Neural cell (in vitro differentiated cells): ENCODE data around the gene IFI30. TPM values are rescaled to one million over a fixed set of nuclear protein-coding genes. Genes with fewer than 3 reads are reported as not detected.

Experiments used
- H2AFZ ChIP-seq: fragments of 200-600, 300-800 bp; sonication (generic), shearing (Covaris generic); 2 replicates; pipeline ENCODE4 v1.6.0; 2014; ENCODE audit warnings: low read depth, mild to moderate bottlenecking, antibody characterized with exemption, low read length, moderate library complexity
- H3F3A ChIP-seq: fragments of 200-600 bp; shearing (Covaris generic); 2 replicates; pipeline ENCODE4 v1.6.1; 2016; ENCODE audit warnings: mild to moderate bottlenecking, moderate library complexity, mixed read lengths, antibody characterized with exemption, low read length; ENCODE audit not compliant: insufficient read depth, poor library complexity, severe bottlenecking
- H3K27ac ChIP-seq: fragments of 200-600, 300-800 bp; sonication (generic), shearing (Covaris generic); 2 replicates; pipeline ENCODE4 v1.5.1; 2014; ENCODE audit warnings: mild to moderate bottlenecking, low read length, moderate library complexity
- H3K27me3 ChIP-seq: fragments of 300-800, 200-600 bp; sonication (generic), shearing (Covaris generic); 2 replicates; pipeline ENCODE4 v1.6.0; 2014; ENCODE audit warnings: mild to moderate bottlenecking, low read depth, low read length, moderate library complexity; ENCODE audit not compliant: insufficient read depth
- H3K36me3 ChIP-seq: fragments of 300-800, 200-600 bp; sonication (generic), shearing (Covaris generic); 2 replicates; pipeline ENCODE4 v1.5.1; 2014; ENCODE audit warnings: mild to moderate bottlenecking, antibody characterized with exemption, low read length, moderate library complexity; ENCODE audit not compliant: insufficient read depth
- H3K4me2 ChIP-seq: fragments of 300-800, 200-600 bp; sonication (generic), shearing (Covaris generic); 2 replicates; pipeline ENCODE4 v1.6.0; 2014; ENCODE audit warnings: mild to moderate bottlenecking, low read length
- H3K4me3 ChIP-seq: fragments of 300-800, 200-600 bp; sonication (generic), shearing (Covaris generic); 2 replicates; pipeline ENCODE4 v1.5.1; 2014; ENCODE audit warnings: mild to moderate bottlenecking, low read length, moderate library complexity
- H3K79me2 ChIP-seq: fragments of 200-600 bp; shearing (Covaris generic); replicated peaks from 2 replicates; pipeline ENCODE4 v1.6.0; 2014; ENCODE audit warnings: mild to moderate bottlenecking, low read length, moderate library complexity; ENCODE audit not compliant: insufficient read depth
- H3K9ac ChIP-seq: fragments of 300-800, 200-600 bp; sonication (generic), shearing (Covaris generic); 2 replicates; pipeline ENCODE4 v1.6.1; 2016; ENCODE audit warnings: mild to moderate bottlenecking, low read length, mixed read lengths
- H3K9me2 ChIP-seq: fragments of 200-600 bp; shearing (Covaris generic); 2 replicates; pipeline ENCODE4 v1.6.1; 2016; ENCODE audit warnings: mild to moderate bottlenecking, low read length, mixed read lengths; ENCODE audit not compliant: insufficient read depth
- H3K9me3 ChIP-seq: fragments of 200-600, 300-800 bp; sonication (generic), shearing (Covaris generic); 2 replicates; pipeline ENCODE4 v1.6.1; 2016; ENCODE audit warnings: mild to moderate bottlenecking, mixed run types, low read length, moderate library complexity, mixed read lengths
- H4K20me1 ChIP-seq: fragments of 200-600 bp; shearing (Covaris generic); 2 replicates; pipeline ENCODE4 v1.6.1; 2016; ENCODE audit warnings: mild to moderate bottlenecking, mixed run types; ENCODE audit not compliant: insufficient read depth
- CTCF ChIP-seq: fragments of 450-650 bp; IDR thresholded peaks from 2 replicates; pipeline ENCODE4 v1.5.1; 2014; ENCODE audit warnings: antibody characterized with exemption, mild to moderate bottlenecking, moderate library complexity; ENCODE audit not compliant: poor library complexity, severe bottlenecking
- EP300 ChIP-seq: fragments of 450-650 bp; conservative IDR thresholded peaks from 2 replicates; pipeline ENCODE4 v1.6.1; 2014; ENCODE audit warnings: antibody characterized with exemption, mild to moderate bottlenecking, moderate library complexity; ENCODE audit not compliant: poor library complexity, severe bottlenecking
- EZH2 ChIP-seq: fragments of 200-600, 300-800 bp; shearing (Covaris generic), sonication (generic); IDR thresholded peaks from 2 replicates; pipeline ENCODE4 v1.6.1; 2014; ENCODE audit warnings: antibody characterized with exemption, low read length, borderline replicate concordance, mild to moderate bottlenecking; ENCODE audit not compliant: insufficient read depth, poor library complexity, severe bottlenecking
- MXI1 ChIP-seq: fragments of 450-650 bp; conservative IDR thresholded peaks from 2 replicates; pipeline ENCODE4 v1.6.1; 2014; ENCODE audit warnings: antibody characterized with exemption, mild to moderate bottlenecking; ENCODE audit not compliant: poor library complexity, severe bottlenecking
- POLR2AphosphoS5 ChIP-seq: IDR thresholded peaks from 2 replicates; pipeline ENCODE4 v1.6.1; 2012
- RAD21 ChIP-seq: fragments of 450-650 bp; conservative IDR thresholded peaks from 2 replicates; pipeline ENCODE4 v1.6.1; 2014; ENCODE audit warnings: antibody characterized with exemption, mild to moderate bottlenecking, moderate library complexity
- REST ChIP-seq: IDR thresholded peaks from 2 replicates; pipeline ENCODE4 v1.6.1; 2012; ENCODE audit warnings: borderline replicate concordance
- SMC3 ChIP-seq: fragments of 450-650 bp; conservative IDR thresholded peaks from 2 replicates; pipeline ENCODE4 v1.6.1; 2014; ENCODE audit warnings: antibody characterized with exemption, mild to moderate bottlenecking, moderate library complexity; ENCODE audit not compliant: poor library complexity
- TAF1 ChIP-seq: IDR thresholded peaks from 2 replicates; pipeline ENCODE4 v1.6.1; 2012; ENCODE audit warnings: low read depth
- polyA plus RNA-seq: library from polyadenylated mRNA; depleted of rRNA; stranded (reverse); fragments of >200 nt; gene quantifications from 2 replicates; pipeline ENCODE4 v1.2.3, GENCODE V29; 2014

Gene IFI30
- polyA plus RNA-seq, 1 donor from 2014 or later: 0.82 TPM

GRCh38 chr19:18159810-18160209 lies 13.8 kb upstream of the IFI30 start:
- H3K27me3 ChIP-seq: no peaks in the 10 kb centered on the region
- H3K36me3 ChIP-seq: no peaks in the 10 kb centered on the region
- H3K9me2 ChIP-seq: no peaks in the 10 kb centered on the region
- TF ChIP-seq POLR2AphosphoS5: no peak
- peaks cover 5% of the 10 kb centered on the region for H3K79me2 ChIP-seq
- H3F3A ChIP-seq: no peaks in the 10 kb centered on the region
- no peaks in the 10 kb centered on the region for H4K20me1 ChIP-seq
- H3K4me3 ChIP-seq: no peak overlapping the region
- H2AFZ ChIP-seq: no peak overlapping the region
- H3K27ac ChIP-seq: no peak overlapping the region
- no peaks in the 10 kb centered on the region for H3K9me3 ChIP-seq
- H3K9ac ChIP-seq: no peak overlapping the region
- H3K4me2 ChIP-seq: no peak overlapping the region

GRCh38 chr19:18160493-18160970 lies 13.1 kb upstream of the IFI30 start:
- no peak overlapping the region for H2AFZ ChIP-seq
- H3K36me3 ChIP-seq: no peaks in the 10 kb centered on the region
- H3F3A ChIP-seq: no peaks in the 10 kb centered on the region
- H3K9me3 ChIP-seq: no peaks in the 10 kb centered on the region
- H3K9ac ChIP-seq: no peak overlapping the region
- TF ChIP-seq REST: no peak
- TF ChIP-seq TAF1: no peak
- no peak for TF ChIP-seq RAD21
- TF ChIP-seq MXI1: no peak
- TF ChIP-seq SMC3: no peak
- TF ChIP-seq CTCF: no peak
- TF ChIP-seq POLR2AphosphoS5: no peak
- TF ChIP-seq EZH2: no peak
- no peak for TF ChIP-seq EP300
- no peaks in the 10 kb centered on the region for H3K27me3 ChIP-seq
- H4K20me1 ChIP-seq: no peaks in the 10 kb centered on the region
- H3K4me3 ChIP-seq: no peak overlapping the region
- no peaks in the 10 kb centered on the region for H3K79me2 ChIP-seq
- H3K9me2 ChIP-seq: no peaks in the 10 kb centered on the region
- no peak overlapping the region for H3K4me2 ChIP-seq
- H3K27ac ChIP-seq: no peak overlapping the region
